GM18858 (cell line): ENCODE data around the gene NDUFS5.
"Not testable (repeated sequence)": the region's sequence is repeated elsewhere in the genome, so short reads cannot be mapped to it uniquely, and the experiment has no call there.

Experiments used
- ATAC-seq: cut with Tn5 transposase; IDR thresholded peaks from one replicate; pipeline ENCODE4 v1.9.1; 2021; ENCODE audit not compliant: unreplicated experiment

The NDUFS5 gene

GRCh38 chr1:39026051-39026865 is at the start of gene NDUFS5:
TSS of gene NDUFS5 (plus strand) at chr1:39026350. CDS start at chr1:39028725, 2,375 bp downstream.
- ATAC-seq = peak; percentile 66

DNA sequence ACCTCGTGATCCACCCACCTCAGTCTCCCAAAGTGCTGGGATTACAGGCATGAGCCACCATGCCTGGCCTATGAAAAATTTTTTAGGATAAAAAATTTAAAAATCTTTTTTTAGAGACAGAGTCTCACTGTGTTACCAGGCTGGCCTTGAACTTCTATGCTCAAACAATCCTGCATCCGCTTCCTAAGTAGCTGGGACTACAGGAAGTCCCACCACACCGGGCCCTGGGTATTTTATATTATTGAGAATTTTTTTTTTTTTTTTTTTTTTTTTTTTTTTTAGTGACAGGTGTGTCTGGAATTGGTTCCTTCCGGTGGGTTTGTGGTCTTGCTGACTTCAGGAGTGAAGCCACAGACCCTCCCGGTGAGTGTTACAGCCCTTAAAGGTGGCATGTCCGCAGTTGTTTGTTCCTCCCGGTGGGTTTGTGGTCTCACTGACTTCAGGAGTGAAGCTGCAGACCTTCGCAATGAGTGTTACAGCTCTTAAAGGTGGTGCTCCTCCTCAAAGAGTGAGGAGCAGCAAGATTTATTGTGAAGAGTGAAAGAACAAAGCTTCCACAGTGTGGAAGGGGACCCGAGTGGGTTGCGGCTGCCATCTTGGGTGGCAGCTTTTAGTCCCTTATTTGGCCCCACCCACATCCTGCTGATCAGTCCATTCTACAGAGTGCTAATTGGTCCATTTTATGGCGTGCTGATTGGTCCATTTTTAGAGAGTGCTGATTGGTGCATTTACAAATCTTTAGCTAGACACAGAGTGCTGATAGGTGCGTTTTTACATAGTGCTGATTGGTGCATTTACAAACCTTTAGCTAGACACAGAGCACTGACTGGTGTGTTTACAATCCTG is 48.5 kb upstream of the NDUFS5 start:
- ATAC-seq = not testable (repeated sequence)

- not testable (repeated sequence) for ATAC-seq
Observed at GRCh38 chr1:38978245-38978542, 48.0 kb upstream of the NDUFS5 start.

- not testable (repeated sequence) for ATAC-seq
Observed at GRCh38 chr1:38979380-38979779, 46.8 kb upstream of the NDUFS5 start.

- no peak for ATAC-seq
Observed at GRCh38 chr1:38989979-38990378, 36.2 kb upstream of the NDUFS5 start.

- ATAC-seq = no peak
Observed at GRCh38 chr1:38990386-38990737, 35.8 kb upstream of the NDUFS5 start.

DNA sequence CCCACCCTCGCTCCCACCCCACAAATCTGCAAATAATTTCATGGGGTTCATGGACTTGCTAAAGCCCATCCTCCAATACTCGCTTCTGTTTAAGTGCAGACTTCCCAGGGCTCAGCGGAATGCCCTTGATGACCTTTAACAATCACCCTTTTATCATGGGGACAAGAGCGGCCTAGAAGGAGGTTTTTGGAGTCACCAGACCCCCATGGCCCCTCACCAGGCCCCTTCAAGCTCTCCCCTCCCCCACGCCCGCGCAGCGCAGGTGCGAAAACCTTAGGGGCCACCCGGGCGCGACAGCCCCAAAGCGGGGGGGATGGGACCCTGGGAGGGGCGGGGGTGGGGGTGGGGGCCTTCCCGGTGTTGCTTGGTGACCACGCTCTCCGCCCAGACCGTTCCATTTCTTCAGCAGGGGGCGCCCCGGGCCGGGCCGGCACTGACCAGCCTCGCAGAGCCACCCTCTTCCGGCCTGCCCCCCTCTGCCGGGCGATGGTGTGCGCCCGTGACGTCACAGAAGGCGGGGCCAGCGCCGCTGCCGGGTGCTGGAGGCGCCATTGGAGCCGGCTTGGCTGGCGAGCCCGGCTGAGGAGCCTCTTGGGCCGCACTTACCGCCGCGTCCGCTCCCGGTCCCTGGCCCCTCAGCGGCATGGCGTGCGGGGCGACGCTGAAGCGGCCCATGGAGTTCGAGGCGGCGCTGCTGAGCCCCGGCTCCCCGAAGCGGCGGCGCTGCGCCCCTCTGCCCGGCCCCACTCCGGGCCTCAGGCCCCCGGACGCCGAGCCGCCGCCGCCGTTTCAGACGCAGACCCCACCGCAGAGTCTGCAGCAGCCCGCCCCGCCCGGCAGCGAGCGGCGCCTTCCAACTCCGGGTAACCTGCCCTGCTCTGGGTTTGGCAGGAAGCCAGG is 35.2 kb upstream of the NDUFS5 start, which contains the start of gene AKIRIN1:
Gene AKIRIN1, plus strand, starts transcription at position 539 of the 900 bp plus-strand sequence. Its CDS starts 105 bp downstream, at position 644.
- peak; percentile 92 for ATAC-seq

GRCh38 chr1:38991638-38992411 is 34.3 kb upstream of the NDUFS5 start:
- ATAC-seq = no peak

- no peak for ATAC-seq
Observed at GRCh38 chr1:38992412-38993111, 33.6 kb upstream of the NDUFS5 start.

DNA sequence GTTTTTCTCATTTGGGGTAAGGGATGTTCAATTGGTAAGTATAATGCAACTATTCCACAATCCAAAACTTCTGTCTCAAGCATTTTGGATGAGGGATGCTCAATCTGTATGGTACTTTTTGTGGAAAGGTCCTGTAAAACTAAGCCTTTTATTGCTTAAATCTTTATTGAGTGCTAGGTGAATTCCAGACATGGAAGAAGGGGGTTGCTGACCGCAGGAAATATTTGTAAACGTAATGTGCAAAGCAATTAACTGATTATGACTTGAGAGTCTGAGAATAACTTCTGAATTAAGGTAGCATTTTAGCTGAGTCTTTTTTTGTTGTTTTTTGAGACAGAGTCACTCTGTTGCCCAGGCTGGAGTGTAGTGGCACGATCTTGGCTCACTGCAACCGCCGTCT is 32.0 kb upstream of the NDUFS5 start:
- no peak for ATAC-seq

DNA sequence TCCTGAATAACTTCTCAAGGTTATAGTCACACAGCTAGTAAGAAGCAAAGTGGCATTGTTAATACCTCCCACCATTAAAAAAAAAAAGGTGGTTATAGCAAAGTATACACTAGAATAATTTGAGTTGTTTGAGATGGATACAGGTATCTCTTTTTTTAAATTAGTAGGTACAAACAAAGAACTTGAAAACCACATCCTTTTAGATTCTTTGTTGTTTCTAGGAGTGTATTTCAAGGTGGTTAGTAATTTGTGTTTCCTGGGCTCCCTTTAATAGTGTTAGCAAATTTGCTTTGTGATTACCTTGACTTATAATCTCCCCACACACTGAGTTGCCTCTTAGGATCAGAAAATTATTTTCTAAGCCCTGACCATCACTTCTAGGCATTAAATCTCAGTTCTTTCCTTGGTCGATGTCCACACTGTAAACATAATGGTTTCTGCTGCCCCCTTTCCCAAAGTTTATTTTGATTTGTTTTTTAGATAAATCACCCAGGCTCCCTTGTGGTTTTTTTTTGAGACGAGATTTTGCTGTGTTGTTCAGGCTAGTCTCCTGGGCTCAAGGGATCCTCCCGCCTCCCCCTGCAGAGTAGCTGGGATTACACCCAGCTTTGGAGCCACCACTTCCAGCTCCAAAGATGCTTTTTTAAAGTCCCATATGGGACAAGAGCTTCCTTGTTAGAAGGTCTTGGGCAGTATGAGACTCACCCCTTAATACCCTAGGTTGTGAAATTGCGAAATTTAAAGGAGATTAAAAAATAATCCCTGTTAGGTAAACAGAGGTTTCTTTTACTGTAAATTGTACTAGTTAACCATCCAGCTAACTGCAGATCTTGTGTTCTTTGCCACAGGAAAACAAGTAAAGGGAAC is 28.9 kb upstream of the NDUFS5 start:
- ATAC-seq = no peak

DNA sequence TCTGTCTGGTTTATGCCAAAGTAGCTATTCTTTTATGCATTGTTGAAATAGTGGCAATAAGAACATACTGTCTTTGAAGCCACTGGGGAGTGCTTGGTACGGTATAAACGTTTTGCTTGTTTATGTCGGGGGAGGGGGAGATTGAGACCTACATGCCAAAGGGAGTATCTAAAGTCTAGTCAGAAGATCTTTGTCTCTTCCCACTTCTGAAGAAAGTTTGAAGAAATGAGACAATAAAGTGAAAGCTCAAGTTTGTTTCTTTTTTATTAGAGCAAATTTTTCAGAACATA is 28.3 kb upstream of the NDUFS5 start:
- ATAC-seq = no peak

DNA sequence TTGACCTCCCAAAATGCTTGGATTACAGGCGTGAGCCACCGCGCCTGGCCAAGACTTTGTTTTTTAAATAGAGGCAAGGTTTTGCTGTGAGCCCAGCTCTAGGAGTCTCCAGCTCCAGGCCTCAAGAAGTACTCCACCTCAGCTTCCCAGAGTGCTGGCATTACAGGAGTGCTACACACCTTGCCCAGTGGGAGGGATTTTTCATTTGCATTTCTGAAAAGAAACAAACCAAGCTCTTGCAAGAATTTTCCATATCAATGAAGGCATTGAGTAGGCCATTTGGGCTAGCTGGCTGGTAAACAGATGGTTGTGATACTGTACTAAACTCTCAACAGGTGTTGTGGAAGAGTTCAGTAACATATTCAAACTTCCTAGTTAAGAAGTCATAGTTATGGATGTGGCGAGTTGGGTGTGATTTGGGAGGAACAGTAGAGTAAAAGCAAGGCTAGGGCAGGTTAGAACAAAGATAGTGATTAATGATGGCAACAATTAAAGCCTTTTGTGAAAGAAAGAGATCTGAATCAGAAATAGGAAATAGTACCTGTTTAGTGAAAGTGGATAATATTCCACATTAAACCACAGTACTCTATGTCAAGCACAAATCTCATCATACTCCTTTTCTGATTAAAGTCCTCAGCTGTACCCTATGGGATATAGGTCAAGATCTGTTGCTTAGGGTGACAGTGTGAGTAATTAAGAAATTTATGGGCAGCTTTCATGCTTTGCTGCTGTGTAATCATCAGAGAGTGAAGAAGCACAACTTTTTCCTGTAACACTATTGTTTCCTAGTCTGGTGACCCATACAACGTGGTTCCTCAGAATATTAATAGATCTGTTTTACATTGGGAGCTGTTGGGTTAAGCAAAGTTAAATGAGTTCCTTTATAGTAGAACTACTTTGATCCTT is 24.4 kb upstream of the NDUFS5 start:
- ATAC-seq = no peak

GRCh38 chr1:39003281-39003680 is 22.9 kb upstream of the NDUFS5 start:
- ATAC-seq = no peak

DNA sequence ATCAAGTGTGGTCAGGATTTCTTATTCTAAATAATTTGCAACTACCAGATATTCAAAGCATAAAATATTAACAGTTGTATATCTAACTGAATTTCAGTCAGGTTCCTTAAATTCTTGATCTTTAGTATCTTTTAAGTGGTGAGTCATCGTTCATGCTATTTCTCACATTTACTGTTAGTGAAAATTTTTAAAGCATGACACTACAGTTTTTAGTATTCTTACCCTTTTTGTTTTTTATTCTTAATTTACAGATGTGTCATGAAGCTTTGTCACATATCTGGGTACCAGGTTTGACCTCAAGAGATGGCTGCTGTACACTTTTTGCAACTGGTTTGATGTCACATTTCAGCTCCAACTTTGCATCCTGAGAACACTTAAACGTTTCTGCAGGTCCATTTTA is 22.4 kb upstream of the NDUFS5 start:
- ATAC-seq = no peak

GRCh38 chr1:39006287-39006686 is 19.9 kb upstream of the NDUFS5 start:
- ATAC-seq = no peak

- no peak for ATAC-seq
Observed at GRCh38 chr1:39006726-39007645, 19.2 kb upstream of the NDUFS5 start.
